Esophagus muscularis mucosa (tissue), 4 donors: ENCODE data around the gene YDJC. TPM values are rescaled to one million over a fixed set of nuclear protein-coding genes. Genes with fewer than 3 reads are reported as not detected.

Experiments
- DNase-seq: peaks from one replicate; pipeline ENCODE4 v3.0.0-alpha.2; 2017; ENCODE audit errors: extremely low spot score
- H3K27ac ChIP-seq, 4 donors: fragments of 200-600 bp; sonication (generic); replicated peaks in 1 of 4; 1 replicate in 3 of 4; 2 replicates in 1 of 4; pipeline ENCODE4 v1.5.1; 2016 to 2019; ENCODE audit warnings: mild to moderate bottlenecking in 1 of 4
- H3K27me3 ChIP-seq, 4 donors: fragments of 200-600 bp; sonication (generic); one replicate each; pipeline versions ENCODE4 v1.5.1 to v1.6.0; 2016 to 2019
- H3K36me3 ChIP-seq, 4 donors: fragments of 200-600 bp; sonication (generic); one replicate each; pipeline ENCODE4 v1.5.1; 2016 to 2019
- H3K4me1 ChIP-seq, 4 donors: fragments of 200-600 bp; sonication (generic); one replicate each; pipeline ENCODE4 v1.5.1; 2016 to 2019
- H3K4me3 ChIP-seq, 4 donors: fragments of 200-600 bp; sonication (generic); 1 replicate in 2 of 4; 2 replicates in 2 of 4; pipeline ENCODE4 v1.5.1; 2016 to 2019; ENCODE audit warnings: mild to moderate bottlenecking in 4 of 4, moderate library complexity in 1 of 4
- H3K9me3 ChIP-seq, 4 donors: fragments of 200-600 bp; sonication (generic); 1 replicate in 3 of 4; 2 replicates in 1 of 4; pipeline ENCODE4 v1.5.1; 2016 to 2019
- EP300 ChIP-seq: sonication (generic); formaldehyde crosslinking; IDR thresholded peaks from one replicate; pipeline ENCODE4 v1.6.1; 2017; ENCODE audit warnings: antibody characterized with exemption
- POLR2A ChIP-seq: fragments of 450-650 bp; IDR thresholded peaks from one replicate; pipeline ENCODE4 v1.6.1; 2017; ENCODE audit warnings: antibody characterized with exemption, moderate library complexity, mild to moderate bottlenecking, low read depth
- POLR2AphosphoS5 ChIP-seq, 2 donors: sonication (generic); formaldehyde crosslinking; IDR thresholded peaks; one replicate each; pipeline ENCODE4 v1.6.1; 2017; ENCODE audit warnings: antibody characterized with exemption in 2 of 2
- WGBS: methylation state at CpG from one replicate; pipeline ENCODE4 v1.1.5; 2018; 5-methylcytosine and 5-hydroxymethylcytosine counted together
- intact Hi-C: fragments of 100-400 bp; cut with DNase I; formaldehyde crosslinking; loops from one replicate; pipeline ENCODE4 v1.15.1; 2023
- total RNA-seq, 4 donors: library from RNA; depleted of rRNA; stranded (reverse); fragments of >200 nt; gene quantifications; one replicate each; pipeline versions ENCODE4 v1.1.0 to v1.2.1, GENCODE V29; 2016
- TF ChIP-seq, protein P1 (sequence below), 3 experiments: fragments of 200-600 bp in 2 of 3; fragments of 450-650 bp in 1 of 3; sonication (generic) in 2 of 3; IDR thresholded peaks; one replicate each; pipeline ENCODE4 v1.5.1; 2017 to 2019; ENCODE audit warnings: antibody characterized with exemption in 3 of 3, mild to moderate bottlenecking in 2 of 3, moderate library complexity in 1 of 3

Gene YDJC
- total RNA-seq, 4 donors from 2014 or later, result 13.7 to 33.7 (median 26.2) TPM

DNA sequence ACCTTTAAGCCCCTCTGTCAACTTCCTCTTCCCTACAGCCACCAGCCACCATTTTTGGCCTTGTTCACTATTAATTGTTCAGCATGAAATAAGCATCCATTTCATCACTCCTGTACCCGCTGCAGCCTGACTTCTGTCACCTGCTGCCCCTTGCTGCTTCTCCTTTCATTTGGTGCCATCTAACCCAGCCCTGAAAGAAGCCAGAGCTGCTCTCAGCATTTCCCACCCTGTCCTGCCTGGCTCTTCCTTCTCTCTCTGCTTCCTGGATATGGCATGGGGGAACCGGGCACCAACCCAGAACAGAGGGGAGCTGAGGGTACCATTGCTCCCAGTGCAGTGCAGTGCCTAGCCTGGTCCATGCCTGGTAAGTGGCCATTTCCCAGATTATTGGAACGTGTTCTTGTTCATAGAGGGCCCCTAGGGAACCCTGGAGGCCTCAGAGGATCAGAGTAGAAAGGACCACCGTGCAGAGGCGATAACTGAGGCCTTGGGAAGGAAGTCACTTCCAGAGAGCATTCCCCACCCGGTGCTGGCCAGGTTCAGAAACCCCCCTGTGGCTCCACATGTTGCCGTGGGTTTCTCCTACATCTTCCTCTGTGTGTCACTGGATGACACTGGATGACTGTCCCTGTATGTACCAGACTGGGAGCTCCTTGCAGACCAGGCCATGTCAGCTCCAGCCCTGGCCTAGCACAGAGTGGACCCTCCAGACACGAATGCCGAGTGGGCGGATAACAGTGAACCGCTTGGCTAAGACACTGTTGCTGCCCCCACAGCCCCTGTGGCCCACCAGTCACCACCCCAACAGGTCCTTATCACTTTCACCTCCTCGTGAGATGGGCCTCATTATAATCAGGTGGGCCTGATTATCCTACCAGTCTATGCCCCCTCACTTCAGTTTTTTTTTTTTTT, 4.7 kb downstream of the YDJC start:
- Histone ChIP-seq H3K36me3 (peaks cover 0 to 27% (median 24%) of the 10 kb centered on the region in 4 donors), H3K4me1 (peaks cover 35 to 70% (median 57%) of the 10 kb centered on the region in 4 donors), H3K27me3 (no peaks in the 10 kb centered on the region), H3K4me3 (no peak overlapping the region), H3K27ac (no peak overlapping the region), H3K9me3 (no peaks in the 10 kb centered on the region)
- no peak for DNase-seq
- intact Hi-C loops, result no loop called here
- 79% methylated on average over 12 of the region's 12 CpGs for WGBS
- TF ChIP-seq, protein P1, sequence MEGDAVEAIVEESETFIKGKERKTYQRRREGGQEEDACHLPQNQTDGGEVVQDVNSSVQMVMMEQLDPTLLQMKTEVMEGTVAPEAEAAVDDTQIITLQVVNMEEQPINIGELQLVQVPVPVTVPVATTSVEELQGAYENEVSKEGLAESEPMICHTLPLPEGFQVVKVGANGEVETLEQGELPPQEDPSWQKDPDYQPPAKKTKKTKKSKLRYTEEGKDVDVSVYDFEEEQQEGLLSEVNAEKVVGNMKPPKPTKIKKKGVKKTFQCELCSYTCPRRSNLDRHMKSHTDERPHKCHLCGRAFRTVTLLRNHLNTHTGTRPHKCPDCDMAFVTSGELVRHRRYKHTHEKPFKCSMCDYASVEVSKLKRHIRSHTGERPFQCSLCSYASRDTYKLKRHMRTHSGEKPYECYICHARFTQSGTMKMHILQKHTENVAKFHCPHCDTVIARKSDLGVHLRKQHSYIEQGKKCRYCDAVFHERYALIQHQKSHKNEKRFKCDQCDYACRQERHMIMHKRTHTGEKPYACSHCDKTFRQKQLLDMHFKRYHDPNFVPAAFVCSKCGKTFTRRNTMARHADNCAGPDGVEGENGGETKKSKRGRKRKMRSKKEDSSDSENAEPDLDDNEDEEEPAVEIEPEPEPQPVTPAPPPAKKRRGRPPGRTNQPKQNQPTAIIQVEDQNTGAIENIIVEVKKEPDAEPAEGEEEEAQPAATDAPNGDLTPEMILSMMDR (IDR thresholded peaks at IDR 0.05), result no peak
- TF ChIP-seq POLR2A (no peak), EP300 (no peak), POLR2AphosphoS5 (IDR thresholded peaks at IDR 0.05) (no peak)

DNA sequence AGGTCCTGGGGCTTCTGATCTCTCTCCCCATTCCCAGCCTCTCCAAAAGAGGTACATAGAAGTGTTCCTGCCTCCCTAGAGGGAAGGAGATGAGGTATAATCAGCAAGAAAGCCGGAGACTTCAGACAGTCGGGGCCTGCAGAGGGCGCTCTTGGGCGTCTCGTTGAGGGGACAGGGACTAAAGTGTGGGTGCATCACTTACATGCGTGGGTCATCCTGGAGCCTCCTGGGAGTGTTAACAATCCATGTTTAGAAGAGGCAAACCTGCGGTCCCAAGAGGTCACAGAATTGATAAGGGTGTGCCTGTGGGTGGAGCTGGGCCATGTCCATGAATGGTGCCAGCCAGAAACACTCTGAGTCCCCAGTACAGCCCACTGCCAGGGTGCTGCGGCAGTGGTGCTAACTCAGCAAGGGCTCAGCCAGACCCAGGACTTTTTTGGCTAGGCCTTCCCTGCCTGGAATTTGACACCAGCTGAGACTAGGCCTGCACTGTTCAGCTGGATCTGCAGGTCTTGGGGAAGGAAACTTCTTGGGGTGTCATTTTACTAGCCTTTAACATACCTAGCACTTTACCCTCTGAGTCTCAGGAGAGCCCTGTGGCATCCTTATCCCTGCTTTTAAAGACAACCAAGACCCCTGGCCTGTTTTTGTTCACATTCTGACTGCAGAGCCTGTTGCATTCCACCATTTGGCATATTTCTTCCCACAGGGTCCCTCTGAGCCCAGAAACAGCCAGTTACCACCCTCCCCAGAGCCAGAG, 5.5 kb downstream of the YDJC start:
- TF ChIP-seq POLR2A, result no peak
- no peak for TF ChIP-seq POLR2AphosphoS5 (IDR thresholded peaks at IDR 0.05)
- TF ChIP-seq, protein P1 (IDR thresholded peaks at IDR 0.05), result peak in 1 of 3 experiments; percentile 23
- Histone ChIP-seq H3K27me3 (no peaks in the 10 kb centered on the region), H3K36me3 (peaks cover 0 to 28% (median 24%) of the 10 kb centered on the region in 4 donors), H3K27ac (peak overlapping the region in 1 of 4 donors; percentile 18), H3K4me1 (peaks cover 34 to 65% (median 53%) of the 10 kb centered on the region in 4 donors), H3K4me3 (no peak overlapping the region), H3K9me3 (no peaks in the 10 kb centered on the region)
- DNase-seq, result no peak
- intact Hi-C loops, result no loop called here
- 48% methylated on average over 8 of the region's 8 CpGs for WGBS

DNA sequence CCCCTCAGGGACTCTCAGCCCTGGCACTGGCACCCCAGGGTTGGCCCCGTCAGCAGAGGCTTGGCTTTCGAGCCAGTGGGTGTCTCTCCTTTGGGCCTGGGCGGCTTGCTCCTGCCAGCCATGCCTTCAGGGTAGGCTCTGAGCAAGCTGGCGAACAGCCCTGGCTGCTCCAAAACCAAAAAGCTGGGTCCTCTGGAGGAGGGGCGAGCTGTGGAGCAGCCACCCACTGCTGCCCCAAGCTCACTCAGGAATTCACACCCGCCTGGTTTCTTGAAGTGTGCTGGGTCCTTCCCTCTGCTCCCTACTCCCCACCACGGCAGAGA, 6.2 kb downstream of the YDJC start:
- WGBS, result 88% methylated on average over 6 of the region's 7 CpGs
- Histone ChIP-seq H3K36me3 (peaks cover 0 to 35% (median 26%) of the 10 kb centered on the region in 4 donors), H3K4me1 (peaks cover 28 to 63% (median 46%) of the 10 kb centered on the region in 4 donors), H3K27ac (peak overlapping the region in 2 of 4 donors; percentile 18 to 37), H3K4me3 (no peak overlapping the region), H3K27me3 (no peaks in the 10 kb centered on the region), H3K9me3 (no peaks in the 10 kb centered on the region)
- no peak for DNase-seq
- intact Hi-C loops, result no loop called here
- TF ChIP-seq, protein P1 (IDR thresholded peaks at IDR 0.05), result no peak

DNA sequence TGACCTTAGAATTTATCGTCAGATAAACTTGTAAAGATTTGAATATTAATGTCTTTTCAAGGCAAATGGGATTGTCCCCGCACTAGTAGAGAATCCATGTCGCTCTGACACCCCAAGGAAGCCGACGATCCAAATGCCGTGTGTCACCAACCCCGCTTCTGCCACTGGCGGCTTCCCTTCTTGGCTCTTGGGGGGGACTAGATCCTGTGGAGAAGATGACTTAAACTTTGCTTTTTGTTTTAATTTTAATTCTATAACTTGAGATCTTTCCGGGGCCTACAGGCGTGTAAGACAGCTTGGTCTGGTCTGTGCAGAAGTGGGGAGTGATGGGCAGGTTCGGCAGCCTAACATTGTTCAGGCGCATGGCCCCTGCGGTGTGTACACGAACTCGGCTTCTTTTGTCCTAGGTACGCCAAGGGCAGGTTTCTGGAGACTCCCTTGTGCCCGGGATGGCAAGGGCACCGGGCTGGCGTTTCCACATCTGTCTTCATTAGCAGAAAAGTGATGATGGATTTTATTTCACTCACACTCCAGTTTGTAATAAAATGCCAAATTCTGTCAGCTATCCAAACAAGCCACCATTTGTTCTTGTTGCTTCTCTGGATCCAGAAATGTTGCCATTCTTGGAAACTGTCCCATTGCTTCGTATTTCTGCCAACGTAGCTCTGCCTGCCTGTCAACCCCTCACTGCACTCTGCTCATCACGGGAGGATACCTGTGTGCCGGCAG, 6.7 kb downstream of the YDJC start:
- Histone ChIP-seq H3K4me3 (no peak overlapping the region), H3K4me1 (peaks cover 26 to 58% (median 42%) of the 10 kb centered on the region in 4 donors), H3K36me3 (peaks cover 0 to 37% (median 22%) of the 10 kb centered on the region in 4 donors), H3K27ac (peak overlapping the region in 2 of 4 donors; percentile 18 to 37), H3K9me3 (no peaks in the 10 kb centered on the region), H3K27me3 (no peaks in the 10 kb centered on the region)
- intact Hi-C loops, result no loop called here
- WGBS, result 91% methylated on average over 23 of the region's 23 CpGs
- no peak for DNase-seq
- TF ChIP-seq, protein P1 (IDR thresholded peaks at IDR 0.05), result no peak
- TF ChIP-seq POLR2AphosphoS5 (IDR thresholded peaks at IDR 0.05) (no peak), POLR2A (no peak), EP300 (no peak)
